Measurements from ENCODE around the gene IL10RA. TPM values are rescaled to one million over a fixed set of nuclear protein-coding genes. Genes with fewer than 3 reads are reported as not detected.

The IL10RA gene
- total and polyA plus RNA-seq, 2 experiments from 2014 or later = 0.10 TPM; not detected in 1

- Histone ChIP-seq H3K36me3 (ENCODE audit: insufficient read depth) (no peaks in the 10 kb centered on the region), H3K4me1 (ENCODE audit: insufficient read depth) (no peaks in the 10 kb centered on the region), H3F3A (replicated peaks; ENCODE audit: low read depth) (no peaks in the 10 kb centered on the region), H3K79me2 (replicated peaks; ENCODE audit: insufficient read depth) (no peaks in the 10 kb centered on the region), H4K20me1 (replicated peaks; ENCODE audit: insufficient read depth) (no peaks in the 10 kb centered on the region; the same call in 1 of the 2 replicates), H2AFZ (no peak overlapping the region), H3K4me2 (no peak overlapping the region), H3K4me3 (no peak overlapping the region), H3K9me2 (ENCODE audit: insufficient read depth) (no peaks in the 10 kb centered on the region), H3K27ac (ENCODE audit: low read depth) (no peak overlapping the region), H3K27me3 (ENCODE audit: insufficient read depth) (no peaks in the 10 kb centered on the region)
- ATAC-seq (no peak), DNase-seq (ENCODE audit: low spot score) (no peak)
- Mint-ChIP-seq H3K36me3 (ENCODE audit: low read depth) (no peaks in the 10 kb centered on the region), H3K27me3 (ENCODE audit: insufficient read depth, low read depth, poor library complexity) (no peaks in the 10 kb centered on the region), H3K9me3 (no peaks in the 10 kb centered on the region), H3K4me1 (no peaks in the 10 kb centered on the region), H3K27ac (no peak overlapping the region), H3K4me3 (no peak overlapping the region)
- TF ChIP-seq JUNB (IDR thresholded peaks at IDR 0.05; ENCODE audit: unreplicated experiment) (no peak), ZNF331 (CRISPR knock-in tag; IDR thresholded peaks at IDR 0.05; ENCODE audit: low read depth) (no peak), ZNF114 (CRISPR knock-in tag; IDR thresholded peaks at IDR 0.05) (no peak), EZH2 (IDR thresholded peaks at IDR 0.05; ENCODE audit: low read depth, unreplicated experiment) (no peak), NANOG (IDR thresholded peaks at IDR 0.05; ENCODE audit: borderline replicate concordance) (no peak), ZNF462 (CRISPR knock-in tag; IDR thresholded peaks at IDR 0.05) (no peak), STAT1 (IDR thresholded peaks at IDR 0.05; ENCODE audit: unreplicated experiment) (no peak), POLR2AphosphoS5 (IDR thresholded peaks at IDR 0.05; ENCODE audit: low read depth) (no peak), REST (IDR thresholded peaks at IDR 0.05; ENCODE audit: unreplicated experiment) (no peak), CTCF (conservative IDR thresholded peaks at IDR 0.05; ENCODE audit: low read depth in 2 of 2) (no peak), EZH2phosphoT487 (IDR thresholded peaks at IDR 0.05; ENCODE audit: unreplicated experiment) (no peak)
These were observed 60.9 kb downstream of the IL10RA start for GRCh38 chr11:118046964-118047700.
